Testis (tissue), 3 donors: ENCODE results near the gene CLDN5. TPM values are rescaled to one million over a fixed set of nuclear protein-coding genes. Genes with fewer than 3 reads are reported as not detected.

ENCODE experiments used
- DNase-seq: peaks from one replicate; pipeline ENCODE4 v3.0.0-alpha.2; 2019
- H3K27ac ChIP-seq, 2 donors: fragments of 200-600 bp; sonication (generic); one replicate each; pipeline ENCODE4 v1.5.1; 2019
- H3K27me3 ChIP-seq: fragments of 200-600 bp; sonication (generic); one replicate; pipeline ENCODE4 v1.5.1; 2019
- H3K36me3 ChIP-seq: fragments of 200-600 bp; sonication (generic); one replicate; pipeline ENCODE4 v1.5.1; 2017; ENCODE audit warnings: low read depth; ENCODE audit errors: missing control alignments
- H3K4me1 ChIP-seq: fragments of 200-600 bp; sonication (generic); one replicate; pipeline ENCODE4 v1.5.1; 2019
- H3K4me3 ChIP-seq, 2 donors: fragments of 200-600 bp; sonication (generic); one replicate each; pipeline ENCODE4 v1.5.1; 2017 to 2019
- H3K9me3 ChIP-seq: fragments of 200-600 bp; sonication (generic); one replicate; pipeline ENCODE4 v1.5.1; 2017
- CTCF ChIP-seq, 3 experiments: fragments of 450-650 bp in 2 of 3; fragments of 200-600 bp in 1 of 3; sonication (generic) in 1 of 3; IDR thresholded peaks; one replicate each; pipeline ENCODE4 v1.5.1; 2016 to 2019; ENCODE audit warnings: antibody characterized with exemption in 3 of 3, mild to moderate bottlenecking in 2 of 3, moderate library complexity in 1 of 3
- POLR2A ChIP-seq: fragments of 450-650 bp; IDR thresholded peaks from one replicate; pipeline ENCODE4 v1.6.1; 2017; ENCODE audit warnings: antibody characterized with exemption, mild to moderate bottlenecking, moderate library complexity
- WGBS, 2 donors: methylation state at CpG; one replicate each; pipeline ENCODE4 v1.1.5; 2018; 5-methylcytosine and 5-hydroxymethylcytosine counted together
- intact Hi-C: fragments of 100-400 bp; cut with DNase I; formaldehyde crosslinking; loops from one replicate; pipeline ENCODE4 v1.15.1; 2023; ENCODE audit warnings: low total_unique reads
- polyA plus RNA-seq: library from polyadenylated mRNA; stranded (reverse); fragments of 350-450 nt; fragmentation: Illumina TruSeq; extraction: RNeasy Lipid Tissue Mini Kit (QIAGEN cat#74804); gene quantifications from one replicate; pipeline ENCODE4 v1.2.3, GENCODE V29; 2014; ENCODE audit warnings: low read depth, low replicate concordance; ENCODE audit not compliant: insufficient read depth
- total RNA-seq, 2 donors: library from RNA; depleted of rRNA; stranded (reverse); fragments of >200 nt; gene quantifications; one replicate each; pipeline ENCODE4 v1.2.3, GENCODE V29; 2016

CLDN5 gene
- total and polyA plus RNA-seq, 3 donors from 2014 or later = 10.4 to 42.0 (median 29.2) TPM

- 54 to 67% methylated on average over 3 of the region's 3 CpGs for WGBS, 2 donors
- no peaks in the 10 kb centered on the region for H3K4me1 ChIP-seq
- H3K27me3 ChIP-seq = no peaks in the 10 kb centered on the region
- H3K27ac ChIP-seq = no peak overlapping the region
- intact Hi-C loops = no loop called here
- DNase-seq = peak; percentile 87
- no peaks in the 10 kb centered on the region for H3K9me3 ChIP-seq
- no peak overlapping the region for H3K4me3 ChIP-seq
- TF ChIP-seq CTCF (IDR thresholded peaks at IDR 0.05) (no peak), POLR2A (no peak)
- H3K36me3 ChIP-seq = no peaks in the 10 kb centered on the region
These were observed 27.0 kb downstream of the CLDN5 start for GRCh38 chr22:19497245-19497644.

GRCh38 chr22:19496324-19496630 lies 27.9 kb downstream of the CLDN5 start:
- 89 to 93% methylated on average over 3 of the region's 3 CpGs for WGBS, 2 donors
- Histone ChIP-seq H3K36me3 (no peaks in the 10 kb centered on the region), H3K27me3 (no peaks in the 10 kb centered on the region), H3K4me3 (no peak overlapping the region), H3K9me3 (no peaks in the 10 kb centered on the region), H3K4me1 (no peaks in the 10 kb centered on the region), H3K27ac (no peak overlapping the region)
- no peak for DNase-seq
- TF ChIP-seq POLR2A = no peak
- intact Hi-C loops = no loop called here

DNA sequence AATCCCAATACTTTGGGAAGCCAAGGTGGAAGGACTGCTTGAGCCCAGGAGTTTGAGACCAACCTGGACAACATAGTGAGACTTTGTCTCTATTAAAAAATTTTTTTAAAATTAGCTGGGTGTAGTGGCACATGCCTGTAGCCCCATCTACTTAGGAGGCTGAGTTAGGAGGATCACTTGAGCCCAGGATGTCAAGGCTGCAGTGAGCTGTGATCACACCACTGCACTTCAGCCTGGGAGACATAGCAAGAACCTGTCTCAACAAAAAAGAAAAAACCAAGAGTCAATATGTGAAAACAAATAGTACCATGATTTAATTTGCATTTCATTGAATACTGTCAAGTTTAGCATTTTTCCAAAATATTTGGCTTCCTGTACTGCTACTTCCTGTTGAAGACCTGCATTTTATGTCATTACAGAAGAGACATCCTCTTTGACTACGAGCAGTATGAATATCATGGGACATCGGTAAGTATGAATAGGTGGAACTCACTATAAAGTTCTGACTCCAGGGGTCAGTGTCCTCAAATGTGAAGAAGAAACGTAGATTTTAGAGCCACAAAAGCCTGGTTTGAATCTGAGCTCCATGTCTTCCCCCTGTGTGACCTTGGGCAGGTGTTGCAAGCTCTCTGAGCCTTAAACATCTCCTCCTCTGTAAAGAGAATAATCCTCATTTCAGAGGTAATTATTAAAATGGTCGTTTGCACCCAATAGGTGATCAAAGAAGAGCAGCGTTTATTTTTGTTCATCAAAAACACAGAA lies 28.5 kb downstream of the CLDN5 start:
- Histone ChIP-seq H3K4me3 (no peak overlapping the region), H3K27ac (no peak overlapping the region), H3K27me3 (no peaks in the 10 kb centered on the region), H3K4me1 (no peaks in the 10 kb centered on the region), H3K36me3 (no peaks in the 10 kb centered on the region), H3K9me3 (no peaks in the 10 kb centered on the region)
- WGBS, 2 donors = 83 to 85% methylated on average over 5 of the region's 5 CpGs
- intact Hi-C loops = no loop called here
- DNase-seq = no peak
- peak in 1 of 3 experiments; percentile 16 for TF ChIP-seq CTCF (IDR thresholded peaks at IDR 0.05)
- TF ChIP-seq POLR2A = no peak

DNA sequence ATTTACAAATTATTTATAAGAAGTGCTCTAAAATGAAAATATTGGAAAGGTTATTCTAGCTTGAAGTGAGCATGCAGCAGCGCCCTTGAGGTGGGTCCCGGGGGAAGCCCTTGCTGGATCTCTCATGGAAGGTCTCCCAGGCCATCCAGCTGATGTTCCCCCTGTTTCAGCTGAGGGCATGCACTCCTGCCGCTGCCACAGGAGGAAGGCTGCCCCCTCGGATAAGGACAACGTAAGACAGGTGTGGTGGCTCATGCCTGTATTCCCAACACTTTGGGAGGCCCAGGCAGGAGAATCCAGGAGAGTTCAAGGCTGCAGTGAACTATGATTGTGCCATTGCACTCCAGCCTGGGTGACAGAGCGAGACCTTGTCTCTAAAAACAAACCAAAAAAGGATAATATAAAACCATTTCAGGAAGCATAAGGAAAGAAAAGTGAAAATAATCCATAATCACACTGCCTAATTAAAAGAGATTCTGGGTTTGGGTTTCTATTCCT lies 29.5 kb downstream of the CLDN5 start:
- Histone ChIP-seq H3K4me3 (no peak overlapping the region), H3K36me3 (no peaks in the 10 kb centered on the region), H3K9me3 (no peaks in the 10 kb centered on the region), H3K27ac (no peak overlapping the region), H3K27me3 (no peaks in the 10 kb centered on the region), H3K4me1 (no peaks in the 10 kb centered on the region)
- 87% methylated on average over 6 of the region's 6 CpGs for WGBS, 2 donors
- intact Hi-C loops = no loop called here
- DNase-seq = no peak
- no peak for TF ChIP-seq POLR2A
- TF ChIP-seq CTCF (IDR thresholded peaks at IDR 0.05) = no peak

DNA sequence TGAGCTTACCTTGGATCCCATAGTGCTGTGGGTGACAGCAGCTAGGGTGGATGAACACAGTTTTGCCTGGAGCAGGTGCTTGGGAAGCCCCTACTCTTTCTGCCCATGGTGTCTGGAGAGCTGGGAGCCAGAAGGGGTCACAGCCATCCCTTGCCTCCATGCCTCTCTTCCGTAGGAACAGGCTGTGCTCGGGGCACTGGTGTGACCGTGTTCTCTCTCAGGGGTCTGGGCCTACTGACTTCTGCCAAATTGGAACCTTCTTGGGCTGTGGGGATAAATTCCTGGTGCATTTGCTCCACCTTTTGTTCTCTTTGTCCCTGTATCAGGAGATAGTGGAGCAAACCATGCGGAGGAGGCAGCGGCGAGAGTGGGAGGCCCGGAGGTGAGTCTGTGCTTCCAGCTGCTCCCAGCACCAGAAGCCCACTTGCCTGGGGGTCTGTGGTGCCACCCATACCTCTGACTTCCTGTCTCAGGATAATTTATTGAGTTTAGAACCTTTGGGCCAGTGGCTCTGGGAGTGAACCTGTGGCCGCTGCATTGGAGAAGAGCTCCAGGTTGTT lies 30.1 kb downstream of the CLDN5 start:
- TF ChIP-seq CTCF (IDR thresholded peaks at IDR 0.05) = no peak
- no peak for TF ChIP-seq POLR2A
- 64 to 73% methylated on average over 8 of the region's 8 CpGs for WGBS, 2 donors
- Histone ChIP-seq H3K4me3 (no peak overlapping the region), H3K36me3 (no peaks in the 10 kb centered on the region), H3K27ac (no peak overlapping the region), H3K9me3 (no peaks in the 10 kb centered on the region), H3K4me1 (no peaks in the 10 kb centered on the region), H3K27me3 (no peaks in the 10 kb centered on the region)
- intact Hi-C loops = no loop called here
- no peak for DNase-seq
